A549 treated with CORT108297 at 1 μM for 4 hours (cell line): ENCODE measurements around the gene ZMPSTE24. TPM values are rescaled to one million over a fixed set of nuclear protein-coding genes. Genes with fewer than 3 reads are reported as not detected.

Source experiments
- total RNA-seq: library from RNA; stranded (reverse); fragments of 200-300 nt; extraction: Qiagen RNA extraction; gene quantifications from 5 replicates; pipeline ENCODE4 v1.2.3, GENCODE V29; 2022

Gene ZMPSTE24
- total RNA-seq = 36.9 to 45.8 TPM (median 37.7 TPM) in 5 replicates

GRCh38 chr1:40257688-40258444, at the start of gene ZMPSTE24:
Gene ZMPSTE24 (plus strand): TSS chr1:40258236. CDS start chr1:40258272, 36 bp downstream.

DNA sequence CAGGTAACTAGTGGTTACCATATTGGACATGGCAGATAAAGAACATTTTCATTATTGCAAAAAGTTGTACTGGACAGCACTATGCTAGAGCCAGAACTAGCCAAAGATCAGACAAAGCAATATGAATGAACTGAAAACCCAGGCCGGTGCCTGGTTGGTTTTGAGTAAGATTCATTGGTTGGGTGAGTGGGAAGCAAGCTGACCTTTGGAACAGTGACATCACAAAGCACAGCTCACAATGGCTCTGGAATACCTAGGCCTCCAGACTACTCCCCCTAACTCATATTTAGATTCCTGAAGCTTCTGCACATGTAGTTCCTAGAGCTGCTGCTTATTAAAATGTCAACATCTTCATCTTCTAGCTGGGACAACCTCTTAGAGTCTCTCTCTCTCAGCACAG, 10.4 kb upstream of the ZMPSTE24 start, which contains the start of gene TMCO2:
TSS of gene TMCO2 (plus strand) at position 283 of the 400 bp plus-strand sequence. CDS start at position 340, 57 bp downstream.

DNA sequence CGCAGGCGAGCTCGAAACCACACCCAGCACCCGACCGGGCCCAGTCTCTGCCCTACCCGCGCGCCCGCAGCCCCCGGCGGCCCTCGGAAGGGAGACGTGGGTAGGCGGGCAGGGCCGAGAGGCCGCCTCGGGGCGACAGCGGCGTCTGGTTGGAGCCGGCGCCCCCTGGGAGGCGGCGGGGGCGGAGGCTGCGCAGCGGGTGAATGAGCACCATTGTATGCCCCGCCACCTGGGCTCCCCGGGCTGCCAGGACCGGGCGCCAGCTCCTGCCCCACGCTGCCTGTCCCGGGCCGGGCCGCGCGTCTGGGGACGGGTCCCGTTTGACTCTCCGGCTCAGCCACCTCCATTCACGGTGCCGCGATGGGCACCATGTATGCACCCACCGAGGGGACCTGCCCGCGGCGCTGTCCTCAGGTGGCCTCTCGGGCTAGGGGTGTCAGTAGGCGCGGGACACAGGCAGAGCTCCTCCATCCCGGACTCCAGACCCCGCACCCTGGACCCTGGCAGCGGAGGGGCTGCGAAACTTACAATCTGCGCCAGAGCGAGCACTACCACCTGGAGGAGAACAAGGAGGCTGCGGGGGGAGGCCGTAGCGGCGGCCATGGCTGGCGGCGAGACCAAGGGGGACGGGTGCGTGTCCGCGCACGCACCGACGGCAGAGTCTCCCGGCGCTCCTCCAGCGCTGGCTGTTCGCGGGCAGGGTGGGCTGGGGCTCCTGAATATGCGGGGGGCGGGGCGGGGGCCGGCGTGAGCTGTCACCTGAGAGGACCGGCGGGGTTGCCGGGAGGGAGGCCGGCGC, 58.8 kb downstream of the ZMPSTE24 start, which contains the start of gene COL9A2:
TSS of gene COL9A2 (minus strand) at position 692 of the 799 bp plus-strand sequence. CDS start at position 603, 89 bp downstream.

Other genes starting within 250 kb of the ZMPSTE24 start
- 199 to 287 TPM (median 219 TPM) in 5 replicates for gene CAP1, start 217.5 kb upstream of the ZMPSTE24 start, total RNA-seq
- gene PPT1, start 161.0 kb upstream of the ZMPSTE24 start, total RNA-seq = 58.9 to 85.7 TPM (median 62.9 TPM) in 5 replicates
- gene RLF, start 96.8 kb upstream of the ZMPSTE24 start, total RNA-seq = 4.4 to 6.7 TPM (median 5.0 TPM) in 5 replicates
- gene TMCO2, start 10.3 kb upstream of the ZMPSTE24 start, total RNA-seq = not detected in 5 replicates
- gene COL9A2, start 59.0 kb downstream of the ZMPSTE24 start, total RNA-seq = 0.09 to 0.39 TPM (median 0.36 TPM) in 5 replicates
- 9.4 to 11.1 TPM (median 9.5 TPM) in 5 replicates for gene SMAP2, start 115.5 kb downstream of the ZMPSTE24 start, total RNA-seq
- 1.3 to 2.1 TPM (median 1.9 TPM) in 5 replicates for gene ZFP69B, start 192.2 kb downstream of the ZMPSTE24 start, total RNA-seq
- not detected in 5 replicates for gene ZFP69, start 219.1 kb downstream of the ZMPSTE24 start, total RNA-seq